22Rv1 (cell line): ENCODE results near the gene TSPAN10.

Experiments
- H3K27ac ChIP-seq: fragments of 450-650 bp; 2 replicates; pipeline ENCODE4 v1.5.1; 2017
- CTCF ChIP-seq: fragments of 450-650 bp; IDR thresholded peaks from 2 replicates; pipeline ENCODE4 v1.5.1; 2017; ENCODE audit warnings: mild to moderate bottlenecking
- ZFX ChIP-seq: fragments of 450-650 bp; IDR thresholded peaks from 2 replicates; pipeline ENCODE4 v1.6.1; 2017; ENCODE audit warnings: antibody characterized with exemption, borderline replicate concordance

TSPAN10 gene

GRCh38 chr17:81636505-81637288 is at the start of gene TSPAN10, which contains the start of gene NPLOC4:
Gene TSPAN10, plus strand, starts transcription at chr17:81637196. Its CDS starts 5,217 bp downstream, at chr17:81642413.
Gene NPLOC4, minus strand, starts transcription at chr17:81637112. Its CDS starts 182 bp downstream, at chr17:81636930.
- peak within 1 kb of the TSS; percentile 84 for H3K27ac ChIP-seq
- TF ChIP-seq CTCF (no peak), ZFX (no peak)

- no peak overlapping the region for H3K27ac ChIP-seq
Measured at GRCh38 chr17:81589612-81590011, 47.4 kb upstream of the TSPAN10 start.

GRCh38 chr17:81590121-81590520 is 46.9 kb upstream of the TSPAN10 start:
- no peak overlapping the region for H3K27ac ChIP-seq
- no peak for TF ChIP-seq ZFX
- no peak for TF ChIP-seq CTCF

More at GRCh38 chr17:81589612-81590011, 47.4 kb upstream of the TSPAN10 start:
- TF ChIP-seq ZFX: no peak
- TF ChIP-seq CTCF: no peak

- TF ChIP-seq CTCF (no peak), ZFX (no peak)
- no peak overlapping the region for H3K27ac ChIP-seq
Measured at GRCh38 chr17:81591971-81592370, 45.0 kb upstream of the TSPAN10 start.

- no peak overlapping the region for H3K27ac ChIP-seq
- TF ChIP-seq CTCF (no peak), ZFX (no peak)
Measured at GRCh38 chr17:81593105-81593871, 43.7 kb upstream of the TSPAN10 start.

GRCh38 chr17:81599719-81600486 is 37.1 kb upstream of the TSPAN10 start:
- no peak for TF ChIP-seq ZFX
- no peak for TF ChIP-seq CTCF
- no peak overlapping the region for H3K27ac ChIP-seq
